ENCODE measurements around the gene MEIS3. TPM values are rescaled to one million over a fixed set of nuclear protein-coding genes. Genes with fewer than 3 reads are reported as not detected.

Gene MEIS3
- 45.8 and 52.2 TPM in 2 replicates for total RNA-seq (2014; rRNA removed; shearing (Covaris generic))

DNA sequence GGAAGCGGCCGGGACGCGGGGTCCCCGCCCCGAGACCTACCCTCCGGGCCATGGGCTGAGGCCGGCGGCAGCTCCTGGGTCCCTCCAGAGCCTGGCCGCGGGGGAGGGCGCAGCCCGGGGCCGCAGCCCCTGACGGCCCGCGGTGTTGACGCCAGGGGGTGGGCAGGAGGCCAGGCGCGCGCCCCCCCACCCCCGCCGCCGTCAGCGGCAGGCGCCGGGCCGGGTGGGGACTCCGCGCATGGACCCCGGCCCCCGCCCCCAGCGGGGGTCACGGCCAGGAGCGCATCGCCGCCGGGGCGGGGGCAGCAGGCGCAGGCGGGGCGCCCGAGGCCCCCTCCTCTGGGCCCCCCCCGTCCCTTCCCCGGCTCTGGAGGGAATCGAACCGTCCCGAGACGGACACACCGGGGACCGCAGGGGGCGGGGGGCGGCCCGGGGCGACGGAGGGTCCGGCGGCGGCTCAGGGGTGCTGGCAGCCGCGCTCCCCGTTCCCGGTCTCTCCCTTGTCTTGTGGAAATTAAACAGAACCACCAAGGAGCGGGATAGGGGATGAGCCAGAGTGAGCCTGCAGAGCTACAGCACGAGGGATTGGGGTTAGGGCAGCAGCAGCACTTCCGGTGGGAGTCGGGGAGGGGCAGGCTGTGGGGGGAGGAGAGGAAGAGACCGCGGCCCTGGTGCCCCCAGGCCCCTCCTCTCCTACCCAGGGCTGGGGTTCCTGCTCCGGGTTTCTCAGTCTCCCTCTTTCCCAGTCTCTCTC is at the start of gene MEIS3:
Gene MEIS3, minus strand, starts transcription at position 498 of the 754 bp plus-strand sequence. Its CDS starts 446 bp downstream, at position 52.
- DNase-seq (ENCODE audit: low spot score): no peak

- no peak for DNase-seq (ENCODE audit: low spot score)
Measured at GRCh38 chr19:47467914-47468313, 48.6 kb upstream of the MEIS3 start.

- DNase-seq (ENCODE audit: low spot score): no peak
Measured at GRCh38 chr19:47465957-47466356, 46.6 kb upstream of the MEIS3 start.

GRCh38 chr19:47464675-47465419 is 45.5 kb upstream of the MEIS3 start:
- DNase-seq (ENCODE audit: low spot score): no peak

DNA sequence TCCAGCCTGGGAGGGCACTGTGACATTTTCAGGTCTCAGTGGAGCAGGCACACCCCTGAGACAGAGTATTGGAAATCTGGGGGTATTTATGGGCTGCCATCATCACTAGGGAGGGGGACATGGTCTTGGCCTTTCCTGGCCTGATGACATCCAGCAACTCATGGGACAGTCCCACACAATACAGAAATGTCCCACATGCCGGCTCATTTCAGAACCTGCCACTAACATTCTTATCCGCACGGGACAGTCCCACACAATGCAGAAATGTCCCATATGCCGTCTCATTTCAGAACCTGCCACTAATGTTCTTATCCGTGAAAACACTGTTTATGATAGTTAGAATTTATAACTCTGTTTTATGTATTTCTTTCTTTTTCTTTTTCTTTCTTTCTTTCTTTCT is 42.5 kb upstream of the MEIS3 start:
- no peak for DNase-seq (ENCODE audit: low spot score)

DNA sequence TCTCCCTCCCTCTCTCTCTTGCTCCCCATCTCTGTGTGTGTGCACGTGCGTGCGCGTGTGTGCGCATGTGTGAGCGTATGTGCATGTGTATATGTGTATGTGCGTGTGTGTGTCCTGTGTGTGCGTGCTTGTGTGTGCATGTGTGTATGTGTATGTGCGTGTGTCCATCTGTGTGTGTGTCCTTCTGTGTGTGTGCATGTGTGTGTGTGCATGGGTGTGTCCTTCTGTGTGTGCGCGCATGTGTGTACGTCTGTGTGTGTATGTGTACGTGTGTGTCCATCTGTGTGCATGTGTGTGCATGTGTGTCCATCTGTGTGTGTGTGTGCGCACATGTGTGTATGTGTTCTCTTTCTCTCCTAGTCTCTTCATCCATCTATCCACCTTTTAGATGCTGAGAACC is 40.1 kb upstream of the MEIS3 start:
- DNase-seq (ENCODE audit: low spot score): no peak

- DNase-seq (ENCODE audit: low spot score): no peak
Measured at GRCh38 chr19:47458672-47459071, 39.3 kb upstream of the MEIS3 start.

GRCh38 chr19:47456721-47457474 is 37.6 kb upstream of the MEIS3 start:
- no peak for DNase-seq (ENCODE audit: low spot score)

DNA sequence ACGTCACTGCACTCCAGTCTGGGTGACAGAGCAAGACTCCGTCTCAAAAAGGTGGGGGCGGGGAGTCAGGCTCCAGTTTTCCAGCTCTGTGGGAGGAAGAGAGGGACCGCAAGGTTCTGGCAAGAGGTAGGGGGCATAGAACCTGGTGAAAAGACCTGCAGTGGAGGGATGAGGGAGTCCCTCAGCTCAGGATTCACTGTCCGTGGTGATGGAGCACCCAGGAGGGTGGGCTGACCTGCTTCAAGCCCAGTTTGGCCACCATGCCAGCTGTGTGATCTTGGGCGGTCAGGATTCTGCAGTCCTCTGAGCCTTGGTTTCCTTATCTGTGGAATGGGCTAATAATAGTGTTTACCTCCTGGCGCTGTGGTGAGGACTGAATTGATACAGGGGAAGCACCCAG is 31.2 kb upstream of the MEIS3 start:
- DNase-seq (ENCODE audit: low spot score): no peak

GRCh38 chr19:47448360-47448727 is 29.0 kb upstream of the MEIS3 start:
- no peak for DNase-seq (ENCODE audit: low spot score)

- DNase-seq (ENCODE audit: low spot score): no peak
Measured at GRCh38 chr19:47447470-47448359, 28.4 kb upstream of the MEIS3 start.

- no peak for DNase-seq (ENCODE audit: low spot score)
Measured at GRCh38 chr19:47446534-47447469, 27.5 kb upstream of the MEIS3 start.

- DNase-seq (ENCODE audit: low spot score): peak; percentile 67
Measured at GRCh38 chr19:47445937-47446402, 26.6 kb upstream of the MEIS3 start.

- no peak for DNase-seq (ENCODE audit: low spot score)
Measured at GRCh38 chr19:47445527-47445926, 26.2 kb upstream of the MEIS3 start.

- DNase-seq (ENCODE audit: low spot score): no peak
Measured at GRCh38 chr19:47444388-47444821, 25.1 kb upstream of the MEIS3 start.

- no peak for DNase-seq (ENCODE audit: low spot score)
Measured at GRCh38 chr19:47443331-47443730, 24.0 kb upstream of the MEIS3 start.

DNA sequence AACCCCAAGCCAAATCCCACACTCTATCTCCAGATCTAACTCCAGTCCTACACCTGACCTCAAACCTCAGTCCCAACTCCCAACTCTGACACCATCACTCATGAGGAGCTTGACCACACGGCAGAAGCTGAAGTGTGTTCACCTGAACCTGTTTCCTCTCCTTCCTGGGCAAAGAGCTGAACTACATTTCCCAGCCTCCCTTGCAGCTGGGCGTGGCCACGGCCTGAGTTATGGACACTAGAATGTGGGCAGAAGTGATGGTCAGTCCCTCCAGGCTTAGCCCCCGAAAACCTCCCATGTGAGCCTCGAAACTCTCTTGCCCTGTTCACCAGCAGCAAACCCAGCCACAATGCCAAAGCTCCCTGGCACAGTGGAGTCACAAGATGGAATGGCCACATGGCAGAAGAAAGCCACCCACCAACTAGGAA is 19.5 kb upstream of the MEIS3 start:
- DNase-seq (ENCODE audit: low spot score): no peak

GRCh38 chr19:47437500-47437899 is 18.2 kb upstream of the MEIS3 start:
- no peak for DNase-seq (ENCODE audit: low spot score)

GRCh38 chr19:47436712-47437401 is 17.5 kb upstream of the MEIS3 start:
- DNase-seq (ENCODE audit: low spot score): peak; percentile 73

All from H4 (cell line).